HG03039 (cell line): ENCODE results near the gene TRIM66.

ENCODE experiments used
- ATAC-seq: cut with Tn5 transposase; IDR thresholded peaks from one replicate; pipeline ENCODE4 v1.9.1; 2021; ENCODE audit warnings: mild to moderate bottlenecking, moderate library complexity; ENCODE audit not compliant: unreplicated experiment

TRIM66 gene

GRCh38 chr11:8574798-8575197, 107.7 kb downstream of the TRIM66 start:
- no peak for ATAC-seq

- no peak for ATAC-seq
Observed at GRCh38 chr11:8573777-8574176, 108.7 kb downstream of the TRIM66 start.

GRCh38 chr11:8567602-8568198, 114.8 kb downstream of the TRIM66 start:
- no peak for ATAC-seq

- ATAC-seq: no peak
Observed at GRCh38 chr11:8566613-8567210, 115.8 kb downstream of the TRIM66 start.

DNA sequence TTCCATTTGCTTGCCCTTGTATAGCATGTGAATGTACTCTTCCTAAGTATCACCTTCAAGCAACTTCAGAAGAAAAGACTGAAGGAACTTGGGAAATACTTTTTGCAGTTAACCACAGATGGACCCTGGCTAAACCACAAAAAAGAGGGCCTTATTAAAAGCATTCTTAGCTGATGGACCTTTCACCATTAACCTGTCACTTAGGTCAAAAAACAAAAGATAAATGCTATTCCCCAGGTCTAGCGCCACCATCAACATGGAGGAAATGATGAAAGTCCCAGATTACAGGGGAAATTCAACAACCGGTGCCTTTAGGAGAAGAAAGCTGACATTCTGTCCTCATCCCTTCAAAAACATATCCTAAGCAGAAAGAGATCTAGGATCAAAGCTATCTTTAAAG, 117.9 kb downstream of the TRIM66 start:
- ATAC-seq: no peak
